Measurements from ENCODE around the gene CCDC186. TPM values are rescaled to one million over a fixed set of nuclear protein-coding genes. Genes with fewer than 3 reads are reported as not detected.

Gene CCDC186
- polyA plus RNA-seq (18.6 and 24.2 TPM in 2 replicates), polyA minus RNA-seq (39.4 and 65.3 TPM in 2 replicates)

DNA sequence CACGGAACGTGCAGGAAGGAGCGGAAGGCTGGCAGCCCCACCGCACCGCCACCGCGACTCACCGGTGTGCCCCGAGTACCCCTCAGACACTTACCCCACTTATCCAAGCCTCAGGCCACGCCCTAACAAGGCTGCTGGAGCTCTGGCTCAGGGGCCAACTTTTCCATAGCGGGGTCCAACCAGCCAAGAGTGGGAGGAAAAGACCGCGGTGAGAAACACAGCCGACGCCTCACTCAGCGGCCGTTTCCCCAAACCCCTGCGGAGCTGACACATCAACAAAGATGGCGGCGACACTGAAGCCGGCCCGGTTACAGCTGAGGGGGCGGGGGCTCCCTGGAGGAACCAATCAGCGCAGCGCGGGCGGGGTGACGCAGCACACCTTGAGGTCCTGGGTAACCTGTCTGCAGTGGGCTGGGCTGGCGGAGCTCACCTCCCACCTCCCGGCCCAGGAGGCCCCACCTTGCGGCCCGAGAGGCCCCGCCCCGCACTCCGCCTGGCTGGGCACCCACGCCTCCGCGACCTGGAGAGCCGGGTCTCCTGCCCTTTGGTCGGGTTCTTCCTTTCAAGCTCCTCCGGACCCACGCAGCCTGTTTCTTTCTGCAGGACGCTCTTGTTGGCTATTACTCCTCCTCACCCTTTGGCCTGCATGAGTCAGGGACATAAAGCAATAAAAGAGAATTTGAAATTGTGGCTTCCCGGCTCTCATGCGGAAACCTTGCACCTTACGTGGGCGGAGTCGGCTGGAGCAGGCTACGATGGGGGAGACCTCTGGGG is at the start of gene CCDC186:
TSS of gene CCDC186 (minus strand) at position 283 of the 774 bp plus-strand sequence. CDS start 10,935 bp downstream, outside the sequence.
- Histone ChIP-seq H3K79me2 (replicated peaks; ENCODE audit: insufficient read depth, low read length) (peaks cover 32% of the 10 kb centered on the region), H3K27ac (ENCODE audit: low read length) (peak within 1 kb of the TSS; percentile 85)

GRCh38 chr10:114223066-114223465 is 49.1 kb upstream of the CCDC186 start:
- H3F3A ChIP-seq (ENCODE audit: insufficient read depth, low read length, poor library complexity, severe bottlenecking), result no peaks in the 10 kb centered on the region
- H3K9me2 ChIP-seq (ENCODE audit: insufficient read depth, low read length), result no peaks in the 10 kb centered on the region
- no peaks in the 10 kb centered on the region for H3K9me3 ChIP-seq (ENCODE audit: low read length)
- no peaks in the 10 kb centered on the region for H3K27me3 ChIP-seq (ENCODE audit: insufficient read depth, low read depth, low read length)
- no peak overlapping the region for H3K4me2 ChIP-seq (ENCODE audit: low read length)
- H3K36me3 ChIP-seq (ENCODE audit: insufficient read depth, low read length), result no peaks in the 10 kb centered on the region
- H3K4me3 ChIP-seq (ENCODE audit: low read length), result no peak overlapping the region
- H2AFZ ChIP-seq (ENCODE audit: low read depth, low read length), result no peak overlapping the region
- no peaks in the 10 kb centered on the region for H3K79me2 ChIP-seq (replicated peaks; ENCODE audit: insufficient read depth, low read length)
- H3K9ac ChIP-seq (ENCODE audit: low read length), result no peak overlapping the region
- no peak overlapping the region for H3K27ac ChIP-seq (ENCODE audit: low read length)
- no peaks in the 10 kb centered on the region for H4K20me1 ChIP-seq (ENCODE audit: insufficient read depth)
- TF ChIP-seq MXI1 (conservative IDR thresholded peaks at IDR 0.05; ENCODE audit: poor library complexity, severe bottlenecking) (no peak), POLR2AphosphoS5 (IDR thresholded peaks at IDR 0.05) (no peak), EZH2 (IDR thresholded peaks at IDR 0.05; ENCODE audit: borderline replicate concordance, insufficient read depth, low read length, poor library complexity, severe bottlenecking) (no peak), RAD21 (conservative IDR thresholded peaks at IDR 0.05) (no peak), EP300 (conservative IDR thresholded peaks at IDR 0.05; ENCODE audit: poor library complexity, severe bottlenecking) (no peak), TAF1 (IDR thresholded peaks at IDR 0.05; ENCODE audit: low read depth) (no peak)
- TF ChIP-seq, protein P1, sequence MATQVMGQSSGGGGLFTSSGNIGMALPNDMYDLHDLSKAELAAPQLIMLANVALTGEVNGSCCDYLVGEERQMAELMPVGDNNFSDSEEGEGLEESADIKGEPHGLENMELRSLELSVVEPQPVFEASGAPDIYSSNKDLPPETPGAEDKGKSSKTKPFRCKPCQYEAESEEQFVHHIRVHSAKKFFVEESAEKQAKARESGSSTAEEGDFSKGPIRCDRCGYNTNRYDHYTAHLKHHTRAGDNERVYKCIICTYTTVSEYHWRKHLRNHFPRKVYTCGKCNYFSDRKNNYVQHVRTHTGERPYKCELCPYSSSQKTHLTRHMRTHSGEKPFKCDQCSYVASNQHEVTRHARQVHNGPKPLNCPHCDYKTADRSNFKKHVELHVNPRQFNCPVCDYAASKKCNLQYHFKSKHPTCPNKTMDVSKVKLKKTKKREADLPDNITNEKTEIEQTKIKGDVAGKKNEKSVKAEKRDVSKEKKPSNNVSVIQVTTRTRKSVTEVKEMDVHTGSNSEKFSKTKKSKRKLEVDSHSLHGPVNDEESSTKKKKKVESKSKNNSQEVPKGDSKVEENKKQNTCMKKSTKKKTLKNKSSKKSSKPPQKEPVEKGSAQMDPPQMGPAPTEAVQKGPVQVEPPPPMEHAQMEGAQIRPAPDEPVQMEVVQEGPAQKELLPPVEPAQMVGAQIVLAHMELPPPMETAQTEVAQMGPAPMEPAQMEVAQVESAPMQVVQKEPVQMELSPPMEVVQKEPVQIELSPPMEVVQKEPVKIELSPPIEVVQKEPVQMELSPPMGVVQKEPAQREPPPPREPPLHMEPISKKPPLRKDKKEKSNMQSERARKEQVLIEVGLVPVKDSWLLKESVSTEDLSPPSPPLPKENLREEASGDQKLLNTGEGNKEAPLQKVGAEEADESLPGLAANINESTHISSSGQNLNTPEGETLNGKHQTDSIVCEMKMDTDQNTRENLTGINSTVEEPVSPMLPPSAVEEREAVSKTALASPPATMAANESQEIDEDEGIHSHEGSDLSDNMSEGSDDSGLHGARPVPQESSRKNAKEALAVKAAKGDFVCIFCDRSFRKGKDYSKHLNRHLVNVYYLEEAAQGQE (IDR thresholded peaks at IDR 0.05; ENCODE audit: borderline replicate concordance), result no peak

More for the DNA sequence above, at the start of gene CCDC186:
- H2AFZ ChIP-seq (ENCODE audit: low read depth, low read length), result peak within 1 kb of the TSS; percentile 99
- TF ChIP-seq, protein P1 (IDR thresholded peaks at IDR 0.05; ENCODE audit: borderline replicate concordance), result peak; percentile 77
- TF ChIP-seq RAD21 (conservative IDR thresholded peaks at IDR 0.05), result no peak
- TF ChIP-seq SMC3 (conservative IDR thresholded peaks at IDR 0.05; ENCODE audit: poor library complexity), result no peak
- TF ChIP-seq EP300 (conservative IDR thresholded peaks at IDR 0.05; ENCODE audit: poor library complexity, severe bottlenecking), result no peak
- peak; percentile 92 for TF ChIP-seq POLR2AphosphoS5 (IDR thresholded peaks at IDR 0.05)
- no peak for TF ChIP-seq EZH2 (IDR thresholded peaks at IDR 0.05; ENCODE audit: borderline replicate concordance, insufficient read depth, low read length, poor library complexity, severe bottlenecking)
- TF ChIP-seq MXI1 (conservative IDR thresholded peaks at IDR 0.05; ENCODE audit: poor library complexity, severe bottlenecking), result peak; percentile 86
- no peak for TF ChIP-seq CTCF (IDR thresholded peaks at IDR 0.05; ENCODE audit: poor library complexity, severe bottlenecking)
- TF ChIP-seq TAF1 (IDR thresholded peaks at IDR 0.05; ENCODE audit: low read depth), result peak; percentile 90
- no peaks in the 10 kb centered on the region for H4K20me1 ChIP-seq (ENCODE audit: insufficient read depth)
- H3K36me3 ChIP-seq (ENCODE audit: insufficient read depth, low read length), result no peaks in the 10 kb centered on the region
- peaks cover 7% of the 10 kb centered on the region for H3K27me3 ChIP-seq (ENCODE audit: insufficient read depth, low read depth, low read length)
- H3F3A ChIP-seq (ENCODE audit: insufficient read depth, low read length, poor library complexity, severe bottlenecking), result no peaks in the 10 kb centered on the region
- no peaks in the 10 kb centered on the region for H3K9me2 ChIP-seq (ENCODE audit: insufficient read depth, low read length)
- peak within 1 kb of the TSS; percentile 90 for H3K4me3 ChIP-seq (ENCODE audit: low read length)
- H3K4me2 ChIP-seq (ENCODE audit: low read length), result peak within 1 kb of the TSS; percentile 87
- H3K9ac ChIP-seq (ENCODE audit: low read length), result peak within 1 kb of the TSS; percentile 92
- H3K9me3 ChIP-seq (ENCODE audit: low read length), result no peaks in the 10 kb centered on the region
